ENCODE results near the gene PRR12. TPM values are rescaled to one million over a fixed set of nuclear protein-coding genes. Genes with fewer than 3 reads are reported as not detected.
A peak's percentile ranks its signal among the peaks of the same experiment; 100 is the strongest.

PRR12 gene
- total and polyA plus RNA-seq, 9 donors = 2.8 to 44.1 (median 30.1) TPM

- Histone ChIP-seq H3K9me3 (no peaks in the 10 kb centered on the region), H3K36me3 (no peaks in the 10 kb centered on the region), H3K4me1 (ENCODE audit: insufficient read depth) (peaks cover 2% of the 10 kb centered on the region), H3K27me3 (no peaks in the 10 kb centered on the region), H3K4me3 (no peak overlapping the region), H3K27ac (peak overlapping the region in 1 of 2 donors; percentile 16)
- no peak for TF ChIP-seq POLR2A (IDR thresholded peaks at IDR 0.05)
- no peak for TF ChIP-seq CTCF (IDR thresholded peaks at IDR 0.05)
- intact Hi-C loops (cut with DNase I) = no loop called here
- peak in 2 of 5 donors; percentile 28 to 47 for DNase-seq
- WGBS, 3 donors = 77 to 83% (median 79%) methylated on average over 59 to 66 of the region's 66 CpGs
Observed at GRCh38 chr19:49556412-49557398, 34.3 kb upstream of the PRR12 start.

- H3K4me1 ChIP-seq (ENCODE audit: insufficient read depth) = peaks cover 2% of the 10 kb centered on the region
- H3K27me3 ChIP-seq = no peaks in the 10 kb centered on the region
- no peaks in the 10 kb centered on the region for H3K9me3 ChIP-seq
- DNase-seq = no peak
- H3K4me3 ChIP-seq = no peak overlapping the region
- TF ChIP-seq EP300 (IDR thresholded peaks at IDR 0.05) (no peak), CTCF (IDR thresholded peaks at IDR 0.05) (no peak), POLR2A (IDR thresholded peaks at IDR 0.05) (no peak)
- H3K27ac ChIP-seq = no peak overlapping the region
- intact Hi-C loops (cut with DNase I) = no loop called here
- WGBS, 3 donors = 87 to 91% (median 91%) methylated on average over 18 of the region's 18 CpGs
- H3K36me3 ChIP-seq = no peaks in the 10 kb centered on the region
Observed at GRCh38 chr19:49557641-49558325, 33.2 kb upstream of the PRR12 start.

GRCh38 chr19:49558591-49558990 is 32.4 kb upstream of the PRR12 start:
- peaks cover 2% of the 10 kb centered on the region for H3K4me1 ChIP-seq (ENCODE audit: insufficient read depth)
- H3K36me3 ChIP-seq = no peaks in the 10 kb centered on the region
- no peak for DNase-seq
- H3K27ac ChIP-seq = no peak overlapping the region
- no peaks in the 10 kb centered on the region for H3K27me3 ChIP-seq
- 84 to 86% (median 86%) methylated on average over 7 of the region's 7 CpGs for WGBS, 3 donors
- no peaks in the 10 kb centered on the region for H3K9me3 ChIP-seq
- TF ChIP-seq POLR2A (IDR thresholded peaks at IDR 0.05) = no peak
- no peak for TF ChIP-seq EP300 (IDR thresholded peaks at IDR 0.05)
- no peak for TF ChIP-seq CTCF (IDR thresholded peaks at IDR 0.05)
- no peak overlapping the region for H3K4me3 ChIP-seq
- intact Hi-C loops (cut with DNase I) = no loop called here

GRCh38 chr19:49559443-49559842 is 31.5 kb upstream of the PRR12 start:
- H3K4me1 ChIP-seq (ENCODE audit: insufficient read depth) = peaks cover 2% of the 10 kb centered on the region
- no peaks in the 10 kb centered on the region for H3K36me3 ChIP-seq

More at GRCh38 chr19:49559443-49559842, 31.5 kb upstream of the PRR12 start:
- DNase-seq = no peak
- intact Hi-C loops (cut with DNase I) = no loop called here
- H3K4me3 ChIP-seq = no peak overlapping the region
- WGBS, 3 donors = 81 to 85% (median 84%) methylated on average over 3 of the region's 3 CpGs
- no peaks in the 10 kb centered on the region for H3K27me3 ChIP-seq
- TF ChIP-seq EP300 (IDR thresholded peaks at IDR 0.05) = no peak
- no peak for TF ChIP-seq POLR2A (IDR thresholded peaks at IDR 0.05)
- TF ChIP-seq CTCF (IDR thresholded peaks at IDR 0.05) = no peak
- no peaks in the 10 kb centered on the region for H3K9me3 ChIP-seq
- no peak overlapping the region for H3K27ac ChIP-seq
